Heart left ventricle (tissue), 16 donors: ENCODE results near the gene EFS. TPM values are rescaled to one million over a fixed set of nuclear protein-coding genes. Genes with fewer than 3 reads are reported as not detected.

ENCODE experiments used
- ATAC-seq, 4 donors: fragments of 200-7000 bp; cut with Tn5 transposase; one replicate each; pipeline ENCODE4 v1.9.1; 2020 to 2022; ENCODE audit warnings: moderate library complexity in 4 of 4, mild to moderate bottlenecking in 3 of 4, moderate number of reproducible peaks in 1 of 4
- DNase-seq, 5 donors: peaks; one replicate each; pipeline ENCODE4 v3.0.0-alpha.2; 2020
- H3K27ac ChIP-seq, 12 donors: fragments of 200-600 bp; sonication (generic) in 4 of 12; one replicate each; pipeline versions ENCODE4 v1.5.0 to v1.8.0; 2016 to 2022; ENCODE audit warnings: mild to moderate bottlenecking in 2 of 12
- H3K27me3 ChIP-seq, 9 donors: fragments of 200-600 bp; sonication (generic) in 2 of 9; one replicate each; pipeline versions ENCODE4 v1.5.1 to v1.8.0; 2016 to 2022; ENCODE audit warnings: mild to moderate bottlenecking in 3 of 9
- H3K36me3 ChIP-seq, 9 donors: fragments of 200-600 bp; sonication (generic) in 2 of 9; one replicate each; pipeline versions ENCODE4 v1.5.0 to v1.8.0; 2018 to 2022; ENCODE audit warnings: mild to moderate bottlenecking in 2 of 9
- H3K4me1 ChIP-seq, 12 donors: fragments of 200-600 bp; sonication (generic) in 4 of 12; one replicate each; pipeline versions ENCODE4 v1.5.0 to v1.8.0; 2016 to 2022; ENCODE audit warnings: mild to moderate bottlenecking in 3 of 12
- H3K4me3 ChIP-seq, 12 donors: fragments of 200-600 bp; sonication (generic) in 4 of 12; one replicate each; pipeline versions ENCODE4 v1.5.0 to v1.8.0; 2017 to 2022; ENCODE audit warnings: mild to moderate bottlenecking in 9 of 12, moderate library complexity in 4 of 12
- H3K9me3 ChIP-seq, 12 donors: fragments of 200-600 bp; sonication (generic) in 4 of 12; one replicate each; pipeline versions ENCODE4 v1.5.0 to v1.8.0; 2016 to 2022; ENCODE audit warnings: mild to moderate bottlenecking in 1 of 12
- POLR2A ChIP-seq, 2 donors: fragments of 450-650 bp; IDR thresholded peaks; one replicate each; pipeline ENCODE4 v1.6.1; 2017; ENCODE audit warnings: antibody characterized with exemption in 2 of 2, mild to moderate bottlenecking in 2 of 2, moderate library complexity in 2 of 2
- WGBS, 4 donors: extraction: QIAGEN DNeasy Blood & Tissue Kit in 2 of 4; methylation state at CpG; one replicate each; pipeline versions ENCODE4 v1.1.5 to v1.1.7; 2013 to 2018; 5-methylcytosine and 5-hydroxymethylcytosine counted together
- intact Hi-C, 10 donors: fragments of 100-400 bp; cut with DNase I; formaldehyde crosslinking; loops; one replicate each; pipeline versions ENCODE4 v1.11.1 to v1.14.2; 2022
- polyA plus RNA-seq, 2 donors: library from polyadenylated mRNA; stranded (reverse); fragments of 200-250 nt; gene quantifications; one replicate each; pipeline ENCODE4 v1.2.3, GENCODE V29; 2013
- total RNA-seq, 9 donors: library from RNA; depleted of rRNA in 2 of 9; stranded (reverse); fragments of >200 nt in 2 of 9; fragmentation: NEBNext Ultra II Directional in 3 of 9; extraction: Animal tissue kit (Norgen Biotek cat#: 25700) in 3 of 9; gene quantifications; one replicate each; pipeline versions ENCODE4 v1.1.0 to v1.2.4, GENCODE V29; 2016 to 2023
- TF ChIP-seq, protein P1 (sequence below), 12 donors: fragments of 200-600 bp; sonication (generic) in 4 of 12; IDR thresholded peaks; one replicate each; pipeline versions ENCODE4 v1.5.0 to v1.8.0; 2018 to 2022; ENCODE audit warnings: antibody characterized with exemption in 12 of 12, mild to moderate bottlenecking in 5 of 12
- donor health status: ischemic (EF 13 %, LVEDD 7.1; RV severe dilation, severe dysfunction).
- donor health status: healthy with polysubstance abuse.
- donor health status: DM: no; HTN: yes; CAD: no.
- donor health status: DM: no; HTN: no; CAD: no.
- donor health status: ischemic (EF 25% LVEDD 6.9; RV normal size, moderate dysfunction).
- donor health status: ischemic (EF 25% LVEDD 5.7; RV mildly dilated, moderate dysfunction).
- donor health status: healthy.
- donor health status: DM: yes; HTN: yes; CAD: no.
- donor health status: ischemic (EF 35%, LVEDD 5.7; RV mildly dilated, moderate dysfunction).
- donor health status: nonischemic (EF 11% LVEDD 7.7; RV severe dilation, severe dysfunction).
- donor health status: DM: yes; HTN: yes; CAD: no.
- donor health status: PGD.
- donor health status: ischemic (EF 29% LVEDD 5.4; RV normal size, mild dysfunction).
- donor health status: nonischemic (EF 23%, LVEDD 6.1; RV moderate dilation, normal function).

Gene EFS
- total and polyA plus RNA-seq, 11 donors = 1.4 to 5.0 (median 2.3) TPM

DNA sequence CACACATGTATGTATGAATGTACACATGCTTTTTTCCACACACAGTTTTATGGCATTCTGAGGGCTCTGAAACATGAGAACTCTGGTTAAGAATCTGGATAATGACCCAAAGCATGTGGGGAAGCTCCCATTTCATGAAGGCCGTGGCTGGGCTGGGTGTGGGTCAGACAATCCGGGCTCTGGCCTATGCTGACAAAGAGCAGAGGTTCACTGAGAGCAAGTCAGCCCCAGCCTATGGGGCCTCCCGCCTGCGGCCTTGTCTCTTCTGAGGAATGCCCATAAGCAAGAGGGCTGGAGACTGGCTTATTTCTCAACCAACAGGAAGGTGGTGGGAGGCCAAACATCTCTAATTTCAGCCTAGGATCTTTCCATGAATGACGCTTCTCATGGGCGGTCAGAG, 34.6 kb upstream of the EFS start:
- TF ChIP-seq, protein P1, sequence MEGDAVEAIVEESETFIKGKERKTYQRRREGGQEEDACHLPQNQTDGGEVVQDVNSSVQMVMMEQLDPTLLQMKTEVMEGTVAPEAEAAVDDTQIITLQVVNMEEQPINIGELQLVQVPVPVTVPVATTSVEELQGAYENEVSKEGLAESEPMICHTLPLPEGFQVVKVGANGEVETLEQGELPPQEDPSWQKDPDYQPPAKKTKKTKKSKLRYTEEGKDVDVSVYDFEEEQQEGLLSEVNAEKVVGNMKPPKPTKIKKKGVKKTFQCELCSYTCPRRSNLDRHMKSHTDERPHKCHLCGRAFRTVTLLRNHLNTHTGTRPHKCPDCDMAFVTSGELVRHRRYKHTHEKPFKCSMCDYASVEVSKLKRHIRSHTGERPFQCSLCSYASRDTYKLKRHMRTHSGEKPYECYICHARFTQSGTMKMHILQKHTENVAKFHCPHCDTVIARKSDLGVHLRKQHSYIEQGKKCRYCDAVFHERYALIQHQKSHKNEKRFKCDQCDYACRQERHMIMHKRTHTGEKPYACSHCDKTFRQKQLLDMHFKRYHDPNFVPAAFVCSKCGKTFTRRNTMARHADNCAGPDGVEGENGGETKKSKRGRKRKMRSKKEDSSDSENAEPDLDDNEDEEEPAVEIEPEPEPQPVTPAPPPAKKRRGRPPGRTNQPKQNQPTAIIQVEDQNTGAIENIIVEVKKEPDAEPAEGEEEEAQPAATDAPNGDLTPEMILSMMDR (IDR thresholded peaks at IDR 0.05) = no peak
- TF ChIP-seq POLR2A (IDR thresholded peaks at IDR 0.05) = no peak
- 46 to 66% (median 61%) methylated on average over 6 of the region's 6 CpGs for WGBS, 4 donors
- peak in 1 of 4 donors; percentile 10 for ATAC-seq
- peak in 2 of 5 donors; percentile 25 to 26 for DNase-seq
- H3K27ac ChIP-seq = peak overlapping the region in 2 of 12 donors; percentile 2 to 33
- H3K9me3 ChIP-seq = no peaks in the 10 kb centered on the region
- no peak overlapping the region for H3K4me3 ChIP-seq
- intact Hi-C loops = no loop called here
- no peaks in the 10 kb centered on the region for H3K27me3 ChIP-seq
- H3K4me1 ChIP-seq = peaks cover 0 to 17% (median 0%) of the 10 kb centered on the region in 12 donors
- H3K36me3 ChIP-seq = peaks cover 0 to 94% (median 39%) of the 10 kb centered on the region in 9 donors

DNA sequence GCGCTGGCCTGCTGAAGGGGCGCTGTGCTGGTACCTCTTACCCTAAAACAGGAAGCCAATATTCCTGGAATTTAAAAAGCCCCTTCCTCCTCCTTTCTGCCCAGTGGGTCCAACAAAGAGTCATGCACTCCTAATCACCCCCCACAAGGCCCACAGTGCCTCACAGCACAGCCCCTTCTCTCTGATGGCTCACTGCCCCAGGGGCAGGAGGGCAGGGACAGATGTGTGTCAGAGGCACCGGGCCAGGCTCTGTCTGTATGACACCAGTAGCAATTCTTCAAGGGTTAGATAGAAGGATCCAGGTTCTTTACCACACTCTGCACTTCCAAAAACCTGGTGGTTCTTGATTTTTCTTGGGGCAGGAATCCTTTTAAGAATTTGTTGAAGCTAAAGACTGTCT, 34.2 kb upstream of the EFS start:
- intact Hi-C loops = no loop called here
- peaks cover 0 to 14% (median 0%) of the 10 kb centered on the region in 12 donors for H3K4me1 ChIP-seq
- WGBS, 4 donors = 69 to 82% (median 74%) methylated on average over 3 of the region's 3 CpGs
- no peak for TF ChIP-seq POLR2A (IDR thresholded peaks at IDR 0.05)
- TF ChIP-seq, protein P1 (IDR thresholded peaks at IDR 0.05) = no peak
- H3K36me3 ChIP-seq = peaks cover 0 to 94% (median 43%) of the 10 kb centered on the region in 9 donors
- peak overlapping the region in 2 of 12 donors; percentile 2 to 51 for H3K27ac ChIP-seq
- no peak overlapping the region for H3K4me3 ChIP-seq
- DNase-seq = peak in 2 of 5 donors; percentile 17 to 52
- H3K9me3 ChIP-seq = no peaks in the 10 kb centered on the region
- ATAC-seq = peak in 2 of 4 donors; percentile 2 to 6
- no peaks in the 10 kb centered on the region for H3K27me3 ChIP-seq

DNA sequence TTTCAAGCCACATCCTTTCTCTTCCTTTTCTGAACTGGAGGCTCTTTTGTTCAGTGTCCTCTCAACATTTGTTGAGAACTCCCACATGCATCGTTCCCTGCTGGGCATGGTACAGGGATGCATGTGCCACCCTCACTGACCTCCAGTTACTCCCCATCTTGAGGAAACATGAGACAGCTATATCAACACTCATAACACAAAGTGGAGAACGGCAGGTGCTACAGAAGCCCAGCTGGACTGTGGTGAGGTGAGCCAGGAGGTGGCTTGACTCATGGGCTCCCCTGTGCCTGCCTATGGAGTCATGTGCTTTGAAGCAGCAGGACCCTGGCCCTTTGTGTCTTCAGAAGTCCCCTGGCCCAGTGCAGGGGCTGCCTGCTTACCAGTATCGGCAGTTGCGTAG, 33.4 kb upstream of the EFS start:
- H3K4me1 ChIP-seq = peaks cover 0 to 7% (median 0%) of the 10 kb centered on the region in 12 donors
- no peak for TF ChIP-seq POLR2A (IDR thresholded peaks at IDR 0.05)
- TF ChIP-seq, protein P1 (IDR thresholded peaks at IDR 0.05) = no peak
- peak overlapping the region in 2 of 12 donors; percentile 2 to 51 for H3K27ac ChIP-seq
- no peaks in the 10 kb centered on the region for H3K27me3 ChIP-seq
- 68 to 74% (median 72%) methylated on average over 4 of the region's 4 CpGs for WGBS, 4 donors
- DNase-seq (peak in 2 of 5 donors; percentile 14 to 16), ATAC-seq (no peak)
- H3K4me3 ChIP-seq = no peak overlapping the region
- peaks cover 0 to 94% (median 47%) of the 10 kb centered on the region in 9 donors for H3K36me3 ChIP-seq
- intact Hi-C loops = no loop called here
- no peaks in the 10 kb centered on the region for H3K9me3 ChIP-seq

DNA sequence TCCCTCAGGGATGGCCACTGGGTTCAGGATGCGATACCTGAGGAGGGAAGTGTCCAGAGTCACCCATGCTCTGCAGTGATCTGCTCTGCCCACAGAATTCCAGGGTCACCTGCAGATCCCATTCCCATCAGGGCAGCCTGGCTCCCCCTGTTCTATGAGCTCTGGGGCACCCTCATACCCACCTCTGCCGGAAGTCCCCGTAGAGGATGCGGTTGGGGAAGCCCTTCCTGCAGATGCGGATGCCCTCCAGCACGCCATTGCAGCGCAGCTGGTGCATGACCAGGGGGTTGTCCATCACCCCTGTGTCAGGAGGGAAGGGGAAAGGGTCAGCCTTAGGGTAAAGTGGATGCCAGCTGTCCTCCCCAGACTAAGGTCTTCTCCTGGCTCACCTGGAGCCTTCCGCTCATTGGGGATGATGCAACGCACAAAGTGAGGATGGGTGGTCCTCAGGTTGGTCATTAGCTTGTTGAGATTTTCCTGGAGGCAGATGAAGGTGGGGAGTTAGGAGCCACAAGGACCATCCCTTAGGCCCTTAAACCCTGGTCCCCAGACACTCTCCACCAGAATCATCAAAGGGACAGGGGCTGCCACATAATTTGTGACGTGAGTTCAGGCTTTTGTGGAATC, 31.9 kb upstream of the EFS start:
- peaks cover 0 to 2% (median 0%) of the 10 kb centered on the region in 9 donors for H3K27me3 ChIP-seq
- peak in 1 of 2 donors; percentile 6 for TF ChIP-seq POLR2A (IDR thresholded peaks at IDR 0.05)
- TF ChIP-seq, protein P1 (IDR thresholded peaks at IDR 0.05) = no peak
- ATAC-seq = peak in 1 of 4 donors; percentile 0

More for the DNA sequence above, 31.9 kb upstream of the EFS start:
- no peak overlapping the region for H3K4me3 ChIP-seq
- no peak overlapping the region for H3K27ac ChIP-seq
- WGBS, 4 donors = 80 to 88% (median 83%) methylated on average over 4 to 10 of the region's 10 CpGs
- no peaks in the 10 kb centered on the region for H3K9me3 ChIP-seq
- DNase-seq = peak in 2 of 5 donors; percentile 10 to 34
- peaks cover 0 to 96% (median 59%) of the 10 kb centered on the region in 9 donors for H3K36me3 ChIP-seq
- intact Hi-C loops = no loop called here
- peaks cover 0 to 7% (median 0%) of the 10 kb centered on the region in 12 donors for H3K4me1 ChIP-seq
